Endodermal cell (in vitro differentiated cells): ENCODE measurements around the gene CDCA7. TPM values are rescaled to one million over a fixed set of nuclear protein-coding genes. Genes with fewer than 3 reads are reported as not detected.

Experiments used
- DNase-seq: peaks from one replicate; pipeline ENCODE4 v3.0.0-alpha.2; 2017
- H3K27ac ChIP-seq: 2 replicates; pipeline ENCODE4 v1.5.1; 2013; ENCODE audit warnings: mild to moderate bottlenecking, low read depth, low read length, moderate library complexity
- H3K27me3 ChIP-seq: 2 replicates; pipeline ENCODE4 v1.6.1; 2013; ENCODE audit warnings: mild to moderate bottlenecking, low read length, moderate library complexity; ENCODE audit not compliant: insufficient read depth, control insufficient read depth, poor library complexity, severe bottlenecking
- H3K36me3 ChIP-seq: 2 replicates; pipeline ENCODE4 v1.7.0; 2013; ENCODE audit warnings: mild to moderate bottlenecking, low read length, moderate library complexity; ENCODE audit not compliant: control insufficient read depth, insufficient read depth
- H3K4me1 ChIP-seq: one replicate; pipeline ENCODE4 v1.7.0; 2013; ENCODE audit warnings: low read length; ENCODE audit not compliant: control insufficient read depth, insufficient read depth
- H3K4me3 ChIP-seq: 2 replicates; pipeline ENCODE4 v1.5.1; 2013; ENCODE audit warnings: mild to moderate bottlenecking, low read length, moderate library complexity
- H3K9ac ChIP-seq: 2 replicates; pipeline ENCODE4 v1.6.1; 2013; ENCODE audit warnings: mild to moderate bottlenecking, low read length, moderate library complexity; ENCODE audit not compliant: poor library complexity, severe bottlenecking; ENCODE audit errors: extremely low read depth
- H3K9me3 ChIP-seq: 2 replicates; pipeline ENCODE4 v1.6.1; 2013; ENCODE audit warnings: mild to moderate bottlenecking, low read length, moderate library complexity; ENCODE audit not compliant: control insufficient read depth
- H3K27ac Mint-ChIP-seq: 2 replicates; pipeline ENCODE4 v1.8.0; 2020; ENCODE audit warnings: mixed read lengths
- H3K27me3 Mint-ChIP-seq: 2 replicates; pipeline ENCODE4 v1.8.0; 2021; ENCODE audit warnings: mild to moderate bottlenecking, mixed read lengths; ENCODE audit not compliant: insufficient read depth
- H3K36me3 Mint-ChIP-seq: 2 replicates; pipeline ENCODE4 v1.8.0; 2020; ENCODE audit warnings: low read depth, mixed read lengths
- H3K4me1 Mint-ChIP-seq: 2 replicates; pipeline ENCODE4 v1.8.0; 2020; ENCODE audit warnings: mixed read lengths
- H3K4me3 Mint-ChIP-seq: 2 replicates; pipeline ENCODE4 v1.8.0; 2020; ENCODE audit warnings: mild to moderate bottlenecking, moderate library complexity, mixed read lengths
- H3K9me3 Mint-ChIP-seq: 2 replicates; pipeline ENCODE4 v1.8.0; 2020; ENCODE audit warnings: mild to moderate bottlenecking, mixed read lengths
- WGBS, 2 experiments: methylation state at CpG; one replicate each; pipeline versions ENCODE4 v1.1.5 to v1.1.7; 2013; ENCODE audit warnings: missing lambda C conversion rate in 2 of 2, mixed read lengths in 1 of 2; ENCODE audit not compliant: insufficient coverage in 1 of 2, insufficient read length in 1 of 2; 5-methylcytosine and 5-hydroxymethylcytosine counted together
- total RNA-seq, 2 donors: library from RNA; stranded (reverse); fragmentation: NEBNext Ultra II Directional in 1 of 2; extraction: Animal tissue kit (Norgen Biotek cat#: 25700) in 1 of 2; gene quantifications; 2 replicates in 1 of 2; 3 replicates in 1 of 2; pipeline ENCODE4 v1.2.1, GENCODE V29; 2021
- TF ChIP-seq, protein P1 (sequence below): fragments of 200-600 bp; sonication (generic); conservative IDR thresholded peaks from 2 replicates; pipeline ENCODE4 v1.5.0; 2021; ENCODE audit warnings: antibody characterized with exemption, mild to moderate bottlenecking

The CDCA7 gene
- total RNA-seq, 2 donors from 2014 or later = 73.0 to 101 TPM

DNA sequence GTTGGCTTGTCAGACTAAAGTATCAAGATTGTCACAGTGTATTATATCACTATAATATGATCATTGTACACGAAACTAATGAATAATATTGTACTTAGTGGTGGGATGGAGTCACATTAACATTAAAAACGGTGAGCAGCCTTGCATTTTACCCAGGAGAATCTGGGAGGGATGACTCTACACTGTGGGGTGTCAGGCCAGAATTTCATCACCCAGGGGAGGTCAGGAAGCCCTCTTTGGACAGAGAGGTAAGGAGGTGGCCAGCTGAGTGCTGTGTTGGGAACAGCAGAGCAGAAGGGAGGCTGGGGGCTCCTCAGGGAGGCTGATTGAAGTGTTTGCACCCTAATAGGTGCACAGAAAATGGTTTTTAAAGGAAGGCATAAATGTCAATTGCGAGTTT lies 33.0 kb downstream of the CDCA7 start:
- Mint-ChIP-seq H3K9me3 (no peaks in the 10 kb centered on the region), H3K27ac (no peak overlapping the region), H3K4me1 (peaks cover 26% of the 10 kb centered on the region), H3K27me3 (no peaks in the 10 kb centered on the region), H3K4me3 (no peak overlapping the region), H3K36me3 (peaks cover 18% of the 10 kb centered on the region)
- H3K4me1 ChIP-seq = peaks cover 10% of the 10 kb centered on the region
- no peak overlapping the region for H3K27ac ChIP-seq
- DNase-seq = no peak
- no peaks in the 10 kb centered on the region for H3K27me3 ChIP-seq
- no peak overlapping the region for H3K9ac ChIP-seq
- H3K9me3 ChIP-seq = no peaks in the 10 kb centered on the region
- 88 to 100% methylated on average over 1 to 3 of the region's 3 CpGs for WGBS, 2 experiments
- no peak overlapping the region for H3K4me3 ChIP-seq
- TF ChIP-seq, protein P1, sequence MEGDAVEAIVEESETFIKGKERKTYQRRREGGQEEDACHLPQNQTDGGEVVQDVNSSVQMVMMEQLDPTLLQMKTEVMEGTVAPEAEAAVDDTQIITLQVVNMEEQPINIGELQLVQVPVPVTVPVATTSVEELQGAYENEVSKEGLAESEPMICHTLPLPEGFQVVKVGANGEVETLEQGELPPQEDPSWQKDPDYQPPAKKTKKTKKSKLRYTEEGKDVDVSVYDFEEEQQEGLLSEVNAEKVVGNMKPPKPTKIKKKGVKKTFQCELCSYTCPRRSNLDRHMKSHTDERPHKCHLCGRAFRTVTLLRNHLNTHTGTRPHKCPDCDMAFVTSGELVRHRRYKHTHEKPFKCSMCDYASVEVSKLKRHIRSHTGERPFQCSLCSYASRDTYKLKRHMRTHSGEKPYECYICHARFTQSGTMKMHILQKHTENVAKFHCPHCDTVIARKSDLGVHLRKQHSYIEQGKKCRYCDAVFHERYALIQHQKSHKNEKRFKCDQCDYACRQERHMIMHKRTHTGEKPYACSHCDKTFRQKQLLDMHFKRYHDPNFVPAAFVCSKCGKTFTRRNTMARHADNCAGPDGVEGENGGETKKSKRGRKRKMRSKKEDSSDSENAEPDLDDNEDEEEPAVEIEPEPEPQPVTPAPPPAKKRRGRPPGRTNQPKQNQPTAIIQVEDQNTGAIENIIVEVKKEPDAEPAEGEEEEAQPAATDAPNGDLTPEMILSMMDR = no peak
- H3K36me3 ChIP-seq = no peaks in the 10 kb centered on the region

DNA sequence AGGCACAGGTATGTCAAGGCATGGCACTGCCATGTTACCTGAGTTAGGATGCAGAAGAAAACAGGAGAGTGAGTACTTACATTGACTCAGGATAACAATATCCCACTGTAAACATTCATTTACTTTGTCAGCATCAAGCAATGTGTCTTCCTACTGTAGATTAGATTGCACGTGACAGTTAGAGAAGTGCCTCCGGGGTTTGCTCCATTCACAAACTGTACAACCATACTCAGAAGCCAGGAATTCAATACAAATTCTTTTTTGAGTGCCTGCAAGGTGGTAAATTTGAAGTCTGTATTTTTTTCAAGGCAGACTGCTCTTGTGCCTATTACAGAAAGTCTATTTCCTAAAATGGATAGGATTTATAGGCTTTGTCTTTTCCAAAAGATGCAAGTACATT lies 34.1 kb downstream of the CDCA7 start:
- Histone ChIP-seq H3K9me3 (no peaks in the 10 kb centered on the region), H3K36me3 (no peaks in the 10 kb centered on the region), H3K9ac (no peak overlapping the region), H3K27me3 (no peaks in the 10 kb centered on the region), H3K4me3 (no peak overlapping the region), H3K27ac (no peak overlapping the region), H3K4me1 (peaks cover 13% of the 10 kb centered on the region)
- no peak overlapping the region for H3K27ac Mint-ChIP-seq
- 83 to 98% methylated on average over 2 of the region's 2 CpGs for WGBS, 2 experiments
- peaks cover 10% of the 10 kb centered on the region for H3K36me3 Mint-ChIP-seq
- no peaks in the 10 kb centered on the region for H3K9me3 Mint-ChIP-seq
- peaks cover 35% of the 10 kb centered on the region for H3K4me1 Mint-ChIP-seq
- DNase-seq = no peak
- no peak overlapping the region for H3K4me3 Mint-ChIP-seq
- TF ChIP-seq, protein P1 = no peak
- H3K27me3 Mint-ChIP-seq = no peaks in the 10 kb centered on the region

DNA sequence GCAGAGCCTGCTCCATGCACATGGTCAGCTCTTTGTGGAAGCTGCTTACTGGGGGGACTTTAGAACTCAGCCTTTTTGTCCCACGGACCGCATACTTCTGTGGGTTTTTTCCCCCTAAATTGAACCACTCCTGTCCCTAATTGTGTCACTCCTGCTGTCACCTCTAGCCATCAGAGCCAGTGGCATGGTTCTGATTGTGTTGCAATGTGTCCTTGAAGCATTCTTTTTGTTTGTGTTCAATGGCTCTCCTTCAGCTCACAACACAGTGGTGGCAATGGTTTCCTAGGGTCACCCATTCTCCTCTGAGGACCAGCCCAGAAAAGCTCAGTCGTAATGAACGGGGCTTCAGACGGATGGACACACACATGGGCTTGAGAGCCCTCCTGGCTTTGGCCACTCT lies 35.4 kb downstream of the CDCA7 start:
- no peak overlapping the region for H3K27ac ChIP-seq
- peaks cover 46% of the 10 kb centered on the region for H3K4me1 Mint-ChIP-seq
- H3K4me1 ChIP-seq = peaks cover 17% of the 10 kb centered on the region
- no peak overlapping the region for H3K4me3 ChIP-seq
- H3K36me3 ChIP-seq = no peaks in the 10 kb centered on the region
- TF ChIP-seq, protein P1 = no peak
- no peak overlapping the region for H3K9ac ChIP-seq
- H3K36me3 Mint-ChIP-seq = no peaks in the 10 kb centered on the region
- no peak overlapping the region for H3K4me3 Mint-ChIP-seq
- no peaks in the 10 kb centered on the region for H3K27me3 ChIP-seq
- H3K9me3 Mint-ChIP-seq = no peaks in the 10 kb centered on the region
- 92 to 95% methylated on average over 3 to 5 of the region's 5 CpGs for WGBS, 2 experiments
- H3K27me3 Mint-ChIP-seq = no peaks in the 10 kb centered on the region
- no peaks in the 10 kb centered on the region for H3K9me3 ChIP-seq
- DNase-seq = no peak
- H3K27ac Mint-ChIP-seq = no peak overlapping the region
